ENCODE measurements around the gene IQSEC1.

The IQSEC1 gene

DNA sequence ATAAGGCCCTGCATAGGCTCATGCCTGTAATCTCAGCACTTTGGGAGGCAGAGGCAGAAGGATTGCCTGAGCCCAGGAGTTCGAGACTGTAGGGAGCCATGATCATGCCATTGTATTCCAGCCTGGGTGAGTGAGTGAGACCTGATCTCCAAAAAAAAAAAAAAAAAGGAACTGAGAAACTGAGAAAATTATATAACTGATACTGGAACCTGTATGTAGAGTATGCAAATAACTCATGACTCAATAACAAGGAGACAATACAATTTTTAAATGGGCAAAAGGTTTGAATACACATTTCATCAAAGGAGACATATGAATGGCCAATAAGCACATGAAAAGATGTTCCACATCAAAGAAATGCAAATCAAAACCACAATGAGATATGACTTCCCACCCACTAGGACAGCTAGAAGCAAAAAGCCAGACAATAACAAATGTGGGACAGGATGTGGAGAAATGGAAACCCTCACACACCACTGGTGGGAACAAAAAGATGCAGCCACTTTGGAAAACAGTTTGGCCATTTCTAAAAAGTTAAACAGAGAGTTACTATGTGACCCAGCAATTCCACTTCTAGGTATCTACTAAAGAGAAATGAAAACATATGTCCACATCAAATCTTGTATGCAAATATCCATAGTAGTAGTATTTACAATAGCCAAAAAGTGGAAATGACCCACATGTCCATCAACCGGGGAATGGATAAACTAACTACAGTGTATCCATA, 70.7 kb downstream of the IQSEC1 start:
- Mint-ChIP-seq H3K36me3 (ENCODE audit: low read depth) (no peaks in the 10 kb centered on the region), H3K9me3 (no peaks in the 10 kb centered on the region), H3K4me3 (no peak overlapping the region), H3K4me1 (peaks cover 33% of the 10 kb centered on the region), H3K27ac (no peak overlapping the region), H3K27me3 (ENCODE audit: low read depth, poor library complexity) (peaks cover 2% of the 10 kb centered on the region)
- no peak for DNase-seq
- TF ChIP-seq, protein P1, sequence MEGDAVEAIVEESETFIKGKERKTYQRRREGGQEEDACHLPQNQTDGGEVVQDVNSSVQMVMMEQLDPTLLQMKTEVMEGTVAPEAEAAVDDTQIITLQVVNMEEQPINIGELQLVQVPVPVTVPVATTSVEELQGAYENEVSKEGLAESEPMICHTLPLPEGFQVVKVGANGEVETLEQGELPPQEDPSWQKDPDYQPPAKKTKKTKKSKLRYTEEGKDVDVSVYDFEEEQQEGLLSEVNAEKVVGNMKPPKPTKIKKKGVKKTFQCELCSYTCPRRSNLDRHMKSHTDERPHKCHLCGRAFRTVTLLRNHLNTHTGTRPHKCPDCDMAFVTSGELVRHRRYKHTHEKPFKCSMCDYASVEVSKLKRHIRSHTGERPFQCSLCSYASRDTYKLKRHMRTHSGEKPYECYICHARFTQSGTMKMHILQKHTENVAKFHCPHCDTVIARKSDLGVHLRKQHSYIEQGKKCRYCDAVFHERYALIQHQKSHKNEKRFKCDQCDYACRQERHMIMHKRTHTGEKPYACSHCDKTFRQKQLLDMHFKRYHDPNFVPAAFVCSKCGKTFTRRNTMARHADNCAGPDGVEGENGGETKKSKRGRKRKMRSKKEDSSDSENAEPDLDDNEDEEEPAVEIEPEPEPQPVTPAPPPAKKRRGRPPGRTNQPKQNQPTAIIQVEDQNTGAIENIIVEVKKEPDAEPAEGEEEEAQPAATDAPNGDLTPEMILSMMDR (IDR thresholded peaks at IDR 0.05): no peak

DNA sequence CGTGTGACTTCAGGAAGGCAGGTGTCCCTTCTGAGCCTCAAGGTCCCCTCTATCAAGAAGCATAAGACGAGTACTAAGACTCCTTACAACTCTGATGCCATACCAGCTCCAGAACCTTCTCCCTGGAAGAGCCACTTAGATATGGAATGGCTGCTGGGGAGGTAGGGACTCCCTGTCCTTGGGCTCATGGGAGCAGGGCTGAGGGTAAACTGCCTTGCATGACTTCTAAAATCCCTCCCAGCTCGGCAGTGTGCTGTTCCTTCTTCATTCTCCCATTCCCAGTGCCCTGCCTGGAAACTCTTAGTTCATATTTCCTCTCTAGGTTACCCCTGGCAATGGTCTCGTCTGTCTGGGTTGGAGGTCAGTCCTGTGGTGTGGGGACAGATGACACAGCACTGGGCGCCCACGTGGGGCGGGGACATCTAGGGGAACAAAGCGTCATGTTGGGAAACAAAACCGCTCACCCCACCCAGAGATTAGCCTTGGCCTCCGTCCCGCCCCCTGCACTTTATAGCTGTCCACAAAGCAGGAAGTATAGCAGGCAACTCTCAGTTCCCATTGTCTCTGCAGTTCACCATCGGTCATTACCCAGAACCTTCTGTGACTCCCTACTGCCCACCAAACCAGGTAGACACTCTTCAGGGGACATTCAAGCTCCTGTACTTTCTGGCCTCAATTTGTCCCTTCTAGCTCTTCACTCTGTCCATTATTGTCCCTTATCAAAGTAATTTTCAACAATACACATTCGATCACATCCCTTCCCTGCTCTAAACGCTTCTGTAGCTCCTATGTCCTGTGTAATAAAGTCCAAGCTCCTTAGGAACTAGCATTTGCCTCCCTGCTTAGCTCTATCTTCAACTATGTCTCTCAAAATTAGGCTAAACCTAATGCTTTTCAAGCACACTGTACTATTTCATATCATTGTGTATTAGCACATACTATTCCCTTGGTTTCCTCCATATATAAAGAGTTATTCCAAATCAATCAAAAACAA, 73.8 kb downstream of the IQSEC1 start:
- TF ChIP-seq, protein P1 (IDR thresholded peaks at IDR 0.05): no peak
- DNase-seq: no peak
- H3K4me1 Mint-ChIP-seq: peaks cover 22% of the 10 kb centered on the region

DNA sequence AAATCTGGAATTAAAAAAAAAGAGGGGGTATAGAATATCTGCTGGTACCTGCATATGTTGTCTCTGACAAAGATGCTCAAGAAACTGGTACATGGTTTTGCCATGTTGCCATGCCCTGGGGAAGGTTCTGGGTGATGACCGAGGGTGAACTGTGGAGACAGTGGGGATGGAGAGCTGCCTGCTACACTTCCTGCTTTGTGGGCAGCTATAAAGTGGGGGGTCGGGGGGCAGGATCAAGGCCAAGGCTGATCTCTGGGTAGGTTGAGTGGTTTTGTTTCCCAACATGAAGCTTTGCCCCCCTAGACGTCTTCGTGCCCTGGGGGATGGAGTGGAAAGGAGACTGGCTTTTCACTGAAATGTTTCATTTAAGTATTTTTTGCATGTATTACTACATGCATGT, 74.6 kb downstream of the IQSEC1 start:
- no peak for DNase-seq
- Mint-ChIP-seq H3K4me1 (peaks cover 14% of the 10 kb centered on the region), H3K27ac (no peak overlapping the region)

More for the DNA sequence above, 73.8 kb downstream of the IQSEC1 start:
- no peak overlapping the region for H3K4me3 Mint-ChIP-seq
- no peaks in the 10 kb centered on the region for H3K9me3 Mint-ChIP-seq
- peaks cover 7% of the 10 kb centered on the region for H3K27me3 Mint-ChIP-seq (ENCODE audit: low read depth, poor library complexity)
- no peaks in the 10 kb centered on the region for H3K36me3 Mint-ChIP-seq (ENCODE audit: low read depth)
- no peak overlapping the region for H3K27ac Mint-ChIP-seq

DNA sequence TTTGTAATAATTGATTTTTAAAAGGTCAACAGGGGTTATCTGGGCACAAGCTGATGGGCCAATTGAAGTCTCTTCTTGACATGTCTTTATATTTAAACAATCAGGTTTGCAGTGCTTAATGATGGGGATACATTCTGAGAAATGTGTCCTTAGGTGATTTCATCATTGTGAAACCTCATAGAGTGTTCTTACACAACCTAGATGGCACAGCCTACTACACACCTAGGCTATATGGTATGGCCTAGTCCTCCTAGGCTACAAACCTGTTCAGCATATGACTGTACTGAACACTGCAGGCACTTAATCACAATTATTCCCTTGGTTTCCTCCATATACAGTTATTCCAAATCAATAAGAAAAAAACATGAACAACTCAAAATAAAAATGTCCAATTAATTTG, 75.8 kb downstream of the IQSEC1 start:
- Mint-ChIP-seq H3K27me3 (ENCODE audit: low read depth, poor library complexity) (peaks cover 11% of the 10 kb centered on the region), H3K36me3 (ENCODE audit: low read depth) (no peaks in the 10 kb centered on the region), H3K9me3 (no peaks in the 10 kb centered on the region), H3K4me3 (no peak overlapping the region), H3K27ac (no peak overlapping the region), H3K4me1 (peaks cover 20% of the 10 kb centered on the region)
- DNase-seq: no peak
- TF ChIP-seq, protein P1 (IDR thresholded peaks at IDR 0.05): no peak

More for the DNA sequence above, 74.6 kb downstream of the IQSEC1 start:
- Mint-ChIP-seq H3K4me3 (no peak overlapping the region), H3K36me3 (ENCODE audit: low read depth) (no peaks in the 10 kb centered on the region), H3K9me3 (no peaks in the 10 kb centered on the region), H3K27me3 (ENCODE audit: low read depth, poor library complexity) (peaks cover 7% of the 10 kb centered on the region)
- TF ChIP-seq, protein P1 (IDR thresholded peaks at IDR 0.05): no peak

DNA sequence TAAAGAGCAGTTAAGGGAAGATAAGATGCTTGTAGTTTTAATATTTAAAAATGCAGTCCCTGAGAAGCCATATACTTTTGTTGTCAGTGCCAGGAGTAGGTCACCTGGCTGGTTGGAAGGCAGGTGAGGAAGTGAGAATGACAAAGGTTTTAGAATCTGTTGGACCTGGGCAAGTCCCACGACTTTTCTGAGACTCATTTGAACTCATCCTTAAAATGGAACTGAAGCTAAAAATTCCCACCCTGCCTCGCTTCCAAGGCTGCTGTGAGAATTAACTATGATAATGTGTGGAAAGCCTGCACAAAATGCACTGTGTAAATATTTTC, 77.1 kb downstream of the IQSEC1 start:
- Mint-ChIP-seq H3K4me3 (no peak overlapping the region), H3K4me1 (peaks cover 22% of the 10 kb centered on the region), H3K27me3 (ENCODE audit: low read depth, poor library complexity) (peaks cover 10% of the 10 kb centered on the region), H3K27ac (no peak overlapping the region), H3K36me3 (ENCODE audit: low read depth) (no peaks in the 10 kb centered on the region), H3K9me3 (no peaks in the 10 kb centered on the region)
- TF ChIP-seq, protein P1 (IDR thresholded peaks at IDR 0.05): no peak
- no peak for DNase-seq

Measured in nephron progenitor cell (in vitro differentiated cells).